Measurements from ENCODE around the gene FOXN3. TPM values are rescaled to one million over a fixed set of nuclear protein-coding genes. Genes with fewer than 3 reads are reported as not detected.

The FOXN3 gene
- total and polyA plus RNA-seq, 2 experiments from 2014 or later: 98.9 to 167 TPM

DNA sequence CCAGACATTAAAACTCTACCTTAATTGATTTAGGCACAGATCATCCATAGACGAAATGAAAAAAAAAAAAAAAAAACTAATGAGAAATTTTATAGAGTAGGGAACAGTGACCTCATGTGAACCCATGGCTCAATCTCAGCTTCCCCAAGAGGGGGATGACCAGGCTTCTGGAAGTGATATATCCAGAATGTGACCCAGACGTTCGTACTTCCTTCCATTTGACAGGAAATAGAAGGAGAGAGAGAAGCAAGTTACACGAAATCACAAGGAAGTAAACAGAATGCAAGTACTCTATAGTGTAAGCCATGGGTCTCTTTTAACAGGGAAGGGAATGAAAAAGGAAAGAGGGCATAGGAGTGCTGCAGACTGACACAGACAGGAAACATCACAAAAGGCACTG lies 10.1 kb downstream of the FOXN3 start:
- Histone ChIP-seq H3K27ac (ENCODE audit: low read depth) (peak overlapping the region; percentile 82; the same call in 1 of the 2 replicates), H3K9me2 (ENCODE audit: insufficient read depth) (no peaks in the 10 kb centered on the region; the same call in 1 of the 2 replicates), H3K4me3 (no peak overlapping the region), H3K4me1 (ENCODE audit: insufficient read depth) (peaks cover 79% of the 10 kb centered on the region), H3K27me3 (ENCODE audit: insufficient read depth) (no peaks in the 10 kb centered on the region), H3K79me2 (replicated peaks; ENCODE audit: insufficient read depth) (peaks cover 100% of the 10 kb centered on the region), H3F3A (replicated peaks; ENCODE audit: low read depth) (peaks cover 17% of the 10 kb centered on the region; the same call in 1 of the 2 replicates), H4K20me1 (replicated peaks; ENCODE audit: insufficient read depth) (peaks cover 83% of the 10 kb centered on the region), H2AFZ (no peak overlapping the region), H3K36me3 (ENCODE audit: insufficient read depth) (peaks cover 25% of the 10 kb centered on the region; the same call in 1 of the 2 replicates), H3K4me2 (peak overlapping the region; percentile 57)
- Mint-ChIP-seq H3K9me3 (peaks cover 14% of the 10 kb centered on the region), H3K27me3 (ENCODE audit: insufficient read depth, low read depth, poor library complexity) (peaks cover 3% of the 10 kb centered on the region), H3K4me1 (peaks cover 67% of the 10 kb centered on the region), H3K4me3 (no peak overlapping the region), H3K27ac (peak overlapping the region; percentile 7; the same call in 1 of the 2 replicates), H3K36me3 (ENCODE audit: low read depth) (peaks cover 88% of the 10 kb centered on the region)
- DNase-seq (ENCODE audit: low spot score): no peak
- TF ChIP-seq ZNF114 (CRISPR knock-in tag; IDR thresholded peaks at IDR 0.05) (no peak), ZNF331 (CRISPR knock-in tag; IDR thresholded peaks at IDR 0.05; ENCODE audit: low read depth) (no peak), NANOG (IDR thresholded peaks at IDR 0.05; ENCODE audit: borderline replicate concordance) (no peak), EZH2phosphoT487 (IDR thresholded peaks at IDR 0.05; ENCODE audit: unreplicated experiment) (no peak), EZH2 (IDR thresholded peaks at IDR 0.05; ENCODE audit: low read depth, unreplicated experiment) (no peak), JUNB (IDR thresholded peaks at IDR 0.05; ENCODE audit: unreplicated experiment) (no peak), CREB1 (CRISPR knock-in tag; IDR thresholded peaks at IDR 0.05; ENCODE audit: low read depth) (no peak), POLR2AphosphoS5 (IDR thresholded peaks at IDR 0.05; ENCODE audit: low read depth) (no peak), STAT1 (IDR thresholded peaks at IDR 0.05; ENCODE audit: unreplicated experiment) (no peak)
- TF ChIP-seq, protein P1, sequence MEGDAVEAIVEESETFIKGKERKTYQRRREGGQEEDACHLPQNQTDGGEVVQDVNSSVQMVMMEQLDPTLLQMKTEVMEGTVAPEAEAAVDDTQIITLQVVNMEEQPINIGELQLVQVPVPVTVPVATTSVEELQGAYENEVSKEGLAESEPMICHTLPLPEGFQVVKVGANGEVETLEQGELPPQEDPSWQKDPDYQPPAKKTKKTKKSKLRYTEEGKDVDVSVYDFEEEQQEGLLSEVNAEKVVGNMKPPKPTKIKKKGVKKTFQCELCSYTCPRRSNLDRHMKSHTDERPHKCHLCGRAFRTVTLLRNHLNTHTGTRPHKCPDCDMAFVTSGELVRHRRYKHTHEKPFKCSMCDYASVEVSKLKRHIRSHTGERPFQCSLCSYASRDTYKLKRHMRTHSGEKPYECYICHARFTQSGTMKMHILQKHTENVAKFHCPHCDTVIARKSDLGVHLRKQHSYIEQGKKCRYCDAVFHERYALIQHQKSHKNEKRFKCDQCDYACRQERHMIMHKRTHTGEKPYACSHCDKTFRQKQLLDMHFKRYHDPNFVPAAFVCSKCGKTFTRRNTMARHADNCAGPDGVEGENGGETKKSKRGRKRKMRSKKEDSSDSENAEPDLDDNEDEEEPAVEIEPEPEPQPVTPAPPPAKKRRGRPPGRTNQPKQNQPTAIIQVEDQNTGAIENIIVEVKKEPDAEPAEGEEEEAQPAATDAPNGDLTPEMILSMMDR (conservative IDR thresholded peaks at IDR 0.05; ENCODE audit: low read depth in 2 of 2): no peak
- TF ChIP-seq, protein P2, sequence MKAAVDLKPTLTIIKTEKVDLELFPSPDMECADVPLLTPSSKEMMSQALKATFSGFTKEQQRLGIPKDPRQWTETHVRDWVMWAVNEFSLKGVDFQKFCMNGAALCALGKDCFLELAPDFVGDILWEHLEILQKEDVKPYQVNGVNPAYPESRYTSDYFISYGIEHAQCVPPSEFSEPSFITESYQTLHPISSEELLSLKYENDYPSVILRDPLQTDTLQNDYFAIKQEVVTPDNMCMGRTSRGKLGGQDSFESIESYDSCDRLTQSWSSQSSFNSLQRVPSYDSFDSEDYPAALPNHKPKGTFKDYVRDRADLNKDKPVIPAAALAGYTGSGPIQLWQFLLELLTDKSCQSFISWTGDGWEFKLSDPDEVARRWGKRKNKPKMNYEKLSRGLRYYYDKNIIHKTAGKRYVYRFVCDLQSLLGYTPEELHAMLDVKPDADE (IDR thresholded peaks at IDR 0.05): no peak
- TF ChIP-seq, protein P3, sequence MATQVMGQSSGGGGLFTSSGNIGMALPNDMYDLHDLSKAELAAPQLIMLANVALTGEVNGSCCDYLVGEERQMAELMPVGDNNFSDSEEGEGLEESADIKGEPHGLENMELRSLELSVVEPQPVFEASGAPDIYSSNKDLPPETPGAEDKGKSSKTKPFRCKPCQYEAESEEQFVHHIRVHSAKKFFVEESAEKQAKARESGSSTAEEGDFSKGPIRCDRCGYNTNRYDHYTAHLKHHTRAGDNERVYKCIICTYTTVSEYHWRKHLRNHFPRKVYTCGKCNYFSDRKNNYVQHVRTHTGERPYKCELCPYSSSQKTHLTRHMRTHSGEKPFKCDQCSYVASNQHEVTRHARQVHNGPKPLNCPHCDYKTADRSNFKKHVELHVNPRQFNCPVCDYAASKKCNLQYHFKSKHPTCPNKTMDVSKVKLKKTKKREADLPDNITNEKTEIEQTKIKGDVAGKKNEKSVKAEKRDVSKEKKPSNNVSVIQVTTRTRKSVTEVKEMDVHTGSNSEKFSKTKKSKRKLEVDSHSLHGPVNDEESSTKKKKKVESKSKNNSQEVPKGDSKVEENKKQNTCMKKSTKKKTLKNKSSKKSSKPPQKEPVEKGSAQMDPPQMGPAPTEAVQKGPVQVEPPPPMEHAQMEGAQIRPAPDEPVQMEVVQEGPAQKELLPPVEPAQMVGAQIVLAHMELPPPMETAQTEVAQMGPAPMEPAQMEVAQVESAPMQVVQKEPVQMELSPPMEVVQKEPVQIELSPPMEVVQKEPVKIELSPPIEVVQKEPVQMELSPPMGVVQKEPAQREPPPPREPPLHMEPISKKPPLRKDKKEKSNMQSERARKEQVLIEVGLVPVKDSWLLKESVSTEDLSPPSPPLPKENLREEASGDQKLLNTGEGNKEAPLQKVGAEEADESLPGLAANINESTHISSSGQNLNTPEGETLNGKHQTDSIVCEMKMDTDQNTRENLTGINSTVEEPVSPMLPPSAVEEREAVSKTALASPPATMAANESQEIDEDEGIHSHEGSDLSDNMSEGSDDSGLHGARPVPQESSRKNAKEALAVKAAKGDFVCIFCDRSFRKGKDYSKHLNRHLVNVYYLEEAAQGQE (IDR thresholded peaks at IDR 0.05; ENCODE audit: unreplicated experiment): no peak
- TF ChIP-seq, protein P4, sequence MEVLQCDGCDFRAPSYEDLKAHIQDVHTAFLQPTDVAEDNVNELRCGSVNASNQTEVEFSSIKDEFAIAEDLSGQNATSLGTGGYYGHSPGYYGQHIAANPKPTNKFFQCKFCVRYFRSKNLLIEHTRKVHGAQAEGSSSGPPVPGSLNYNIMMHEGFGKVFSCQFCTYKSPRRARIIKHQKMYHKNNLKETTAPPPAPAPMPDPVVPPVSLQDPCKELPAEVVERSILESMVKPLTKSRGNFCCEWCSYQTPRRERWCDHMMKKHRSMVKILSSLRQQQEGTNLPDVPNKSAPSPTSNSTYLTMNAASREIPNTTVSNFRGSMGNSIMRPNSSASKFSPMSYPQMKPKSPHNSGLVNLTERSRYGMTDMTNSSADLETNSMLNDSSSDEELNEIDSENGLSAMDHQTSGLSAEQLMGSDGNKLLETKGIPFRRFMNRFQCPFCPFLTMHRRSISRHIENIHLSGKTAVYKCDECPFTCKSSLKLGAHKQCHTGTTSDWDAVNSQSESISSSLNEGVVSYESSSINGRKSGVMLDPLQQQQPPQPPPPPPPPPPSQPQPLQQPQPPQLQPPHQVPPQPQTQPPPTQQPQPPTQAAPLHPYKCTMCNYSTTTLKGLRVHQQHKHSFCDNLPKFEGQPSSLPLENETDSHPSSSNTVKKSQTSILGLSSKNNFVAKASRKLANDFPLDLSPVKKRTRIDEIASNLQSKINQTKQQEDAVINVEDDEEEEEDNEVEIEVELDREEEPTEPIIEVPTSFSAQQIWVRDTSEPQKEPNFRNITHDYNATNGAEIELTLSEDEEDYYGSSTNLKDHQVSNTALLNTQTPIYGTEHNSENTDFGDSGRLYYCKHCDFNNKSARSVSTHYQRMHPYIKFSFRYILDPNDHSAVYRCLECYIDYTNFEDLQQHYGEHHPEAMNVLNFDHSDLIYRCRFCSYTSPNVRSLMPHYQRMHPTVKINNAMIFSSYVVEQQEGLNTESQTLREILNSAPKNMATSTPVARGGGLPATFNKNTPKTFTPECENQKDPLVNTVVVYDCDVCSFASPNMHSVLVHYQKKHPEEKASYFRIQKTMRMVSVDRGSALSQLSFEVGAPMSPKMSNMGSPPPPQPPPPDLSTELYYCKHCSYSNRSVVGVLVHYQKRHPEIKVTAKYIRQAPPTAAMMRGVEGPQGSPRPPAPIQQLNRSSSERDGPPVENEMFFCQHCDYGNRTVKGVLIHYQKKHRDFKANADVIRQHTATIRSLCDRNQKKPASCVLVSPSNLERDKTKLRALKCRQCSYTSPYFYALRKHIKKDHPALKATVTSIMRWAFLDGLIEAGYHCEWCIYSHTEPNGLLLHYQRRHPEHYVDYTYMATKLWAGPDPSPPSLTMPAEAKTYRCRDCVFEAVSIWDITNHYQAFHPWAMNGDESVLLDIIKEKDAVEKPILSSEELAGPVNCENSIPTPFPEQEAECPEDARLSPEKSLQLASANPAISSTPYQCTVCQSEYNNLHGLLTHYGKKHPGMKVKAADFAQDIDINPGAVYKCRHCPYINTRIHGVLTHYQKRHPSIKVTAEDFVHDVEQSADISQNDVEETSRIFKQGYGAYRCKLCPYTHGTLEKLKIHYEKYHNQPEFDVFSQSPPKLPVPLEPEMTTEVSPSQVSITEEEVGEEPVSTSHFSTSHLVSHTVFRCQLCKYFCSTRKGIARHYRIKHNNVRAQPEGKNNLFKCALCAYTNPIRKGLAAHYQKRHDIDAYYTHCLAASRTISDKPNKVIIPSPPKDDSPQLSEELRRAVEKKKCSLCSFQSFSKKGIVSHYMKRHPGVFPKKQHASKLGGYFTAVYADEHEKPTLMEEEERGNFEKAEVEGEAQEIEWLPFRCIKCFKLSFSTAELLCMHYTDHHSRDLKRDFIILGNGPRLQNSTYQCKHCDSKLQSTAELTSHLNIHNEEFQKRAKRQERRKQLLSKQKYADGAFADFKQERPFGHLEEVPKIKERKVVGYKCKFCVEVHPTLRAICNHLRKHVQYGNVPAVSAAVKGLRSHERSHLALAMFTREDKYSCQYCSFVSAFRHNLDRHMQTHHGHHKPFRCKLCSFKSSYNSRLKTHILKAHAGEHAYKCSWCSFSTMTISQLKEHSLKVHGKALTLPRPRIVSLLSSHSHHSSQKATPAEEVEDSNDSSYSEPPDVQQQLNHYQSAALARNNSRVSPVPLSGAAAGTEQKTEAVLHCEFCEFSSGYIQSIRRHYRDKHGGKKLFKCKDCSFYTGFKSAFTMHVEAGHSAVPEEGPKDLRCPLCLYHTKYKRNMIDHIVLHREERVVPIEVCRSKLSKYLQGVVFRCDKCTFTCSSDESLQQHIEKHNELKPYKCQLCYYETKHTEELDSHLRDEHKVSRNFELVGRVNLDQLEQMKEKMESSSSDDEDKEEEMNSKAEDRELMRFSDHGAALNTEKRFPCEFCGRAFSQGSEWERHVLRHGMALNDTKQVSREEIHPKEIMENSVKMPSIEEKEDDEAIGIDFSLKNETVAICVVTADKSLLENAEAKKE (CRISPR knock-in tag; IDR thresholded peaks at IDR 0.05): no peak
- no peak for ATAC-seq

Data from GM23338 (cell line).